ENCODE measurements around the gene GRXCR1. TPM values are rescaled to one million over a fixed set of nuclear protein-coding genes. Genes with fewer than 3 reads are reported as not detected.

The GRXCR1 gene
- total and polyA plus RNA-seq, 2 experiments from 2014 or later = not detected

GRCh38 chr4:42906341-42906740, 13.8 kb downstream of the GRXCR1 start:
- no peak overlapping the region for H3K4me3 ChIP-seq
- no peak overlapping the region for H3K9ac ChIP-seq
- H3K27ac ChIP-seq = no peak overlapping the region
- 36 to 50% methylated on average over 1 of the region's 1 CpG for WGBS, 2 experiments (ENCODE audit: low coverage in 1 of 2, low lambda C conversion rate in 2 of 2, missing lambda C conversion rate in 2 of 2)
- TF ChIP-seq EZH2 (IDR thresholded peaks at IDR 0.05; ENCODE audit: insufficient read depth, poor library complexity, severe bottlenecking) = no peak
- H3K27me3 ChIP-seq (replicated peaks; ENCODE audit: insufficient read depth) = no peaks in the 10 kb centered on the region
- no peaks in the 10 kb centered on the region for H3K9me3 ChIP-seq (ENCODE audit: low read depth)
- no peaks in the 10 kb centered on the region for H3K79me2 ChIP-seq (ENCODE audit: insufficient read depth)
- DNase-seq = no peak
- no peak overlapping the region for H2AFZ ChIP-seq
- no peaks in the 10 kb centered on the region for H4K20me1 ChIP-seq (ENCODE audit: insufficient read depth)
- no peaks in the 10 kb centered on the region for H3K36me3 ChIP-seq (ENCODE audit: low read depth)
- no peak overlapping the region for H3K4me2 ChIP-seq (ENCODE audit: unreplicated experiment)
- no peaks in the 10 kb centered on the region for H3K4me1 ChIP-seq (ENCODE audit: insufficient read depth)
- H3F3A ChIP-seq (ENCODE audit: insufficient read depth) = no peaks in the 10 kb centered on the region
- H3K9me2 ChIP-seq (ENCODE audit: insufficient read depth) = no peaks in the 10 kb centered on the region
- in situ Hi-C loops (cut with MboI) = no loop called here

DNA sequence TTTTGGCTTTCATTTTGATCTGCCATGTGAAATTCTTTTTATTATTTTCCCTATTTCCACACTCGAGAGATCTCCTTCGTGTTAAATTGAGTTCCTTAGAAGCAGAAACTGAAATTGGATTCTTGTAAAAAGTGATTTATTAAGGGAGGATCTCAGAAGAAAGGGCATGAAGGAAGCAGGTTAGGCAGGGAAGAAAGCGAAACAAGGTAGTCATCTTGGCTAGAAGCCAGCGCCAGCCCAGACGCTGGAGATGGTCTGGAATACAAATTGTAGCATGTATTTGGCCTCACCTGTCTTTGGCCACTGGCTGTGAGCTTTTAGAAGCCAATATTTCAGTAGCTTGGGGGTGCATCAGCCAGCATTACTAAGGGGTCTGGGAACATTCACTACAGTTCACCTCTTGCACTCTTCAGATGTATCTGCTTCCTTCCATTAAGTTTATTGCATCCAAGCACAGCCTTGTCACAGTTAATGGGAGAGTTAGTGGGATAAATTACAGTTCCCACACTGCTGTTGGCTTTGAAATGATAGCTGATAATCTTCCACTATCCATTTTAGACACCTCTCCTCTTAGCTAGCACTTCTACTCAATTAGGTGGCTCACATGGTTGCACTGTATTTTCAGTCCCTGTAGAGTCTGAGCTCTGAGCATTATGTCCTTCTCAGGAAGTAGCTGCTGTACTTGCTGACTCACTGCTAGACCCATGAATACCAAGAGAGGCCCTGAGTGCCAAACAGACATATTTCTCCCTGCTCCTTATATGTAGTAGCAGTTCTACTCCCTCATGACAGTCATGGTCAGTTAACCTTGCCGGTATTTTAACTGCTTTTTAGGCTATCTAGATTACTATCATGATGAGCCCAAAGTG, 14.6 kb downstream of the GRXCR1 start:
- Histone ChIP-seq H3K4me3 (no peak overlapping the region), H3K4me2 (ENCODE audit: unreplicated experiment) (no peak overlapping the region), H3K9me3 (ENCODE audit: low read depth) (no peaks in the 10 kb centered on the region), H3F3A (ENCODE audit: insufficient read depth) (no peaks in the 10 kb centered on the region), H3K4me1 (ENCODE audit: insufficient read depth) (no peaks in the 10 kb centered on the region), H3K9me2 (ENCODE audit: insufficient read depth) (no peaks in the 10 kb centered on the region), H3K27me3 (replicated peaks; ENCODE audit: insufficient read depth) (no peaks in the 10 kb centered on the region), H3K27ac (no peak overlapping the region), H3K9ac (no peak overlapping the region), H3K79me2 (ENCODE audit: insufficient read depth) (no peaks in the 10 kb centered on the region), H3K36me3 (ENCODE audit: low read depth) (no peaks in the 10 kb centered on the region), H4K20me1 (ENCODE audit: insufficient read depth) (no peaks in the 10 kb centered on the region), H2AFZ (no peak overlapping the region)
- DNase-seq = peak; percentile 6
- TF ChIP-seq EZH2 (IDR thresholded peaks at IDR 0.05; ENCODE audit: insufficient read depth, poor library complexity, severe bottlenecking) (no peak), EZH2phosphoT487 (IDR thresholded peaks at IDR 0.05; ENCODE audit: insufficient read depth, low read depth) (no peak)
- 20 to 23% methylated on average over 6 of the region's 6 CpGs for WGBS, 2 experiments (ENCODE audit: low coverage in 1 of 2, low lambda C conversion rate in 2 of 2, missing lambda C conversion rate in 2 of 2)
- in situ Hi-C loops (cut with MboI) = no loop called here

- Histone ChIP-seq H3K27me3 (replicated peaks; ENCODE audit: insufficient read depth) (no peaks in the 10 kb centered on the region), H3K79me2 (ENCODE audit: insufficient read depth) (no peaks in the 10 kb centered on the region), H2AFZ (no peak overlapping the region), H3K4me3 (no peak overlapping the region), H3K27ac (no peak overlapping the region), H3K9ac (no peak overlapping the region), H3K9me3 (ENCODE audit: low read depth) (no peaks in the 10 kb centered on the region), H3K9me2 (ENCODE audit: insufficient read depth) (no peaks in the 10 kb centered on the region), H4K20me1 (ENCODE audit: insufficient read depth) (no peaks in the 10 kb centered on the region), H3F3A (ENCODE audit: insufficient read depth) (no peaks in the 10 kb centered on the region), H3K4me1 (ENCODE audit: insufficient read depth) (no peaks in the 10 kb centered on the region), H3K36me3 (ENCODE audit: low read depth) (no peaks in the 10 kb centered on the region), H3K4me2 (ENCODE audit: unreplicated experiment) (no peak overlapping the region)
- WGBS, 2 experiments (ENCODE audit: low coverage in 1 of 2, low lambda C conversion rate in 2 of 2, missing lambda C conversion rate in 2 of 2) = 3 to 4% methylated on average over 5 of the region's 5 CpGs
- TF ChIP-seq EZH2phosphoT487 (IDR thresholded peaks at IDR 0.05; ENCODE audit: insufficient read depth, low read depth) = no peak
- no peak for TF ChIP-seq EZH2 (IDR thresholded peaks at IDR 0.05; ENCODE audit: insufficient read depth, poor library complexity, severe bottlenecking)
- in situ Hi-C loops (cut with MboI) = no loop called here
- no peak for DNase-seq
Observed at GRCh38 chr4:42910459-42910858, 17.9 kb downstream of the GRXCR1 start.

DNA sequence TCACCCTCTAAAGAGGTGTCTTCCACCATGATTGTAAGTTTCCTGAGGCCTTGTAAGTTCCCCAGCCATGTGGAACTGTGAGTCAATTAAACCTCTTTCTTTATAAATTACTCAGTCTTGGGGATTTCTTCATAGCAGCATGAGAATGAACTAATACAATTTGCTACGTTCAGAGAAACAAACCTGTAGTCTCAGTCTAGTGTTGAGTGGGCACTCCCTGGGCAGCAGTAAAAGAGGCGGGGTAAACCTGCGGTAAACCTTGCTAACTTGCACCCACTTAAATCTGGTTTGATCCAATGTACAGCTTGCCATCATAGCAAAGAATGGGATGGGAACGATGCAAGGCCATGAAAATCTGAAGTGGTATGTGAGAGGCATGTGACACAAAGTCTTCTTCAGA, 22.4 kb downstream of the GRXCR1 start:
- no peaks in the 10 kb centered on the region for H3K9me2 ChIP-seq (ENCODE audit: insufficient read depth)
- H3K4me3 ChIP-seq = no peak overlapping the region
- in situ Hi-C loops (cut with MboI) = no loop called here

More for the DNA sequence above, 22.4 kb downstream of the GRXCR1 start:
- Histone ChIP-seq H3K4me1 (ENCODE audit: insufficient read depth) (no peaks in the 10 kb centered on the region), H3F3A (ENCODE audit: insufficient read depth) (no peaks in the 10 kb centered on the region), H4K20me1 (ENCODE audit: insufficient read depth) (no peaks in the 10 kb centered on the region), H3K79me2 (ENCODE audit: insufficient read depth) (no peaks in the 10 kb centered on the region), H2AFZ (no peak overlapping the region), H3K27me3 (replicated peaks; ENCODE audit: insufficient read depth) (no peaks in the 10 kb centered on the region), H3K36me3 (ENCODE audit: low read depth) (no peaks in the 10 kb centered on the region), H3K4me2 (ENCODE audit: unreplicated experiment) (no peak overlapping the region), H3K9ac (no peak overlapping the region), H3K27ac (no peak overlapping the region), H3K9me3 (ENCODE audit: low read depth) (no peaks in the 10 kb centered on the region)
- no peak for DNase-seq
- TF ChIP-seq EZH2 (IDR thresholded peaks at IDR 0.05; ENCODE audit: insufficient read depth, poor library complexity, severe bottlenecking) (no peak), EZH2phosphoT487 (IDR thresholded peaks at IDR 0.05; ENCODE audit: insufficient read depth, low read depth) (no peak)
- WGBS, 2 experiments (ENCODE audit: low coverage in 1 of 2, low lambda C conversion rate in 2 of 2, missing lambda C conversion rate in 2 of 2) = 37 to 47% methylated on average over 4 of the region's 4 CpGs

Data from GM23248 (cell line).